K562 (cell line): ENCODE data around the gene JHY.

Source experiments
- ATF3 ChIP-seq, 2 experiments: fragments of 450-650 bp in 1 of 2; sonication (generic) in 1 of 2; formaldehyde crosslinking in 1 of 2; IDR thresholded peaks in 1 of 2; conservative IDR thresholded peaks in 1 of 2; 2 replicates each; pipeline versions ENCODE4 v1.6.1 to v1.8.1; 2016 to 2023; ENCODE audit warnings: mild to moderate bottlenecking in 2 of 2, moderate library complexity in 2 of 2, inconsistent platforms in 1 of 2, missing genetic modification reagents in 1 of 2
- CTCF ChIP-seq, 3 experiments: IDR thresholded peaks in 2 of 3; conservative IDR thresholded peaks in 1 of 3; 2 replicates each; pipeline ENCODE4 v1.5.1; 2011 to 2012; ENCODE audit warnings: low read length in 3 of 3, mild to moderate bottlenecking in 3 of 3, control low read depth in 2 of 3, improper control_type of control experiment in 1 of 3, inconsistent platforms in 1 of 3, low read depth in 1 of 3, mixed read lengths in 1 of 3, moderate library complexity in 1 of 3; ENCODE audit not compliant: insufficient read depth in 2 of 3
- KDM5B ChIP-seq: fragments of 200-600 bp; sonication (generic); IDR thresholded peaks from 2 replicates; pipeline ENCODE4 v1.6.1; 2012; ENCODE audit warnings: low read depth, mild to moderate bottlenecking, moderate library complexity, low read length, control low read depth, inconsistent platforms; ENCODE audit not compliant: insufficient replicate concordance
- POLR2A ChIP-seq: fragments of 450-650 bp; conservative IDR thresholded peaks from 2 replicates; pipeline ENCODE4 v1.6.1; 2016
- PREB ChIP-seq: sonication (generic); formaldehyde crosslinking; IDR thresholded peaks from 2 replicates; pipeline ENCODE4 v1.8.1; 2023; ENCODE audit warnings: mild to moderate bottlenecking, missing genetic modification reagents
- XRCC3 ChIP-seq: fragments of 450-650 bp; IDR thresholded peaks from 2 replicates; pipeline ENCODE4 v1.6.1; 2017; ENCODE audit warnings: mild to moderate bottlenecking, moderate library complexity
- ZNF23 ChIP-seq: fragments of 250-450 bp; sonication (Bioruptor Pico); IDR thresholded peaks from 2 replicates; pipeline ENCODE4 v1.4.0; 2020; ENCODE audit warnings: mild to moderate bottlenecking
- ZNF239 ChIP-seq: fragments of 250-450 bp; sonication (Bioruptor Pico); IDR thresholded peaks from 2 replicates; pipeline ENCODE4 v1.4.0; 2020; ENCODE audit warnings: mild to moderate bottlenecking

- TF ChIP-seq ZNF23 (CRISPR knock-in tag): no peak
- TF ChIP-seq CTCF (IDR thresholded peaks at IDR 0.05 in 2 of 3, conservative IDR thresholded peaks at IDR 0.05 in 1 of 3; ENCODE audit: insufficient read depth in 2 of 3, low read depth in 1 of 3, low read length in 3 of 3): no peak
- TF ChIP-seq KDM5B: no peak
- no peak for TF ChIP-seq POLR2A
- no peak for TF ChIP-seq ZNF239
- no peak for TF ChIP-seq ATF3 (IDR thresholded peaks at IDR 0.05)
- TF ChIP-seq ATF3 (CRISPR knock-in tag; conservative IDR thresholded peaks at IDR 0.05): no peak
- no peak for TF ChIP-seq PREB (CRISPR knock-in tag)
- no peak for TF ChIP-seq XRCC3
These were observed 97.4 kb downstream of the JHY start for GRCh38 chr11:122979815-122980595.
